Stimulated activated CD4-positive, alpha-beta T cell treated with anti-CD3 and anti-CD28 coated beads, Interleukin-15, amount 100 ng/mL, for 48 hours (primary cell): ENCODE results near the gene C3orf20.
"Not testable (repeated sequence)": the region's sequence is repeated elsewhere in the genome, so short reads cannot be mapped to it uniquely, and the experiment has no call there.

ENCODE experiments used
- DNase-seq, 2 donors: peaks; one replicate each; pipeline ENCODE4 v3.0.0-alpha.2; 2020; ENCODE audit warnings: low read depth in 2 of 2

The C3orf20 gene

DNA sequence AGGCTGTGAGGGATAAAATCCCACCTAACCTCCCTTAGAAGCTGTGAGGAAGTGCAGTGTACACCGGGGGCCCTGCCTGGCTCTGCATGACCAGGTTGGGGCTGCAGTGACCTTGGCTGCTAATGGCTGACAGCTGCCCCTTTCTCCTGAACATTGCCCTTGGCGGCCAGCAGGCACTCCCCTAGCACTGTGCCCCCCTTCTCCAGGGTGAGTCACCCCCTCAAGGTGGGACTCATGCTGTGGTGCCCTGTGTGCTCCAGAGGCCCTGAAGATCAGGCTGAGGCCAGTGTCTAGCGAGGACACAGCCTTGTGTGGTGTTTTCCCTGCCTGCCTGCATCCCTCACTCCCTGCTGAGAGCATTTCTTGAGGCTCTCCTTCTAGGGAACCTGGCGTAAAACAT lies 122.8 kb downstream of the C3orf20 start:
- no peak for DNase-seq

- no peak for DNase-seq
These were observed 123.3 kb downstream of the C3orf20 start for GRCh38 chr3:14798231-14798630.

DNA sequence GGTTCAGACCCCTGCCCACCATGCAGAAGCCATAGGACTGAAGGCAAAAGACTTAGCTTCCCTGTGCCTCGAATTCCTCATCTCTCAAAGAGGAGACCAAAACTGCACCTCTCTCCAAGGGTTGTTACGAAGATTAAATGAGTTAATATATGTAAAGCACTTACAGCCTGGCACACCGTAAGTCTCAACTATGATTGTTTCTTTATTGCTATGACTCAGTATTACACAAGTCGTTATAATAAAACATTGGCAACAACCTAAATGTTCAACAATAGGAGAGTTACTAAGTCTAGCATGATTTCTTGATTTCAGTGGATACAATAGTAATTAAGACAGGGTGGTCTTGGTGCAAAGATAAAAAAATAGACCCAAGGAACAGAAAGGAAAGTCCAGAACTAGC lies 124.2 kb downstream of the C3orf20 start:
- no peak for DNase-seq

DNA sequence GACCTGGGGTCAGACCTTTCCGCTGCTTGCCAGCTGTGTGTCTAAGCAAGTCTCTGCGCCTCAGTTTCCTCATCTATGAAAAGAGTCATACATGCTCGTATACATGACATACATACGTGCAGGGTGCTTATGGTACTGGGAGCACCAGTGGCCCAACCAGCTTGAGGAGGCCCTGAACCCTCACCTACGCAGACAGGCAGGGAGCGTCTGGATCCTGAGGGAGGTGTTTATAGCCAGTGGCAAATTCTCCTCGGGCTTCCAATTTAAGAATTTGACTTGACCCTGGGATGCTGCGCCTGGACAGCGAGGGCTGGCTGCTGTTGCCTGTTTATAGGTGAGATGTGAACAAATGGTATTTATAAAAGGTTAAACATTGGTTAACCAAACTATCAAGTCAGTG lies 126.1 kb downstream of the C3orf20 start:
- DNase-seq: no peak

GRCh38 chr3:14801668-14802380 lies 126.9 kb downstream of the C3orf20 start:
- DNase-seq: no peak

DNA sequence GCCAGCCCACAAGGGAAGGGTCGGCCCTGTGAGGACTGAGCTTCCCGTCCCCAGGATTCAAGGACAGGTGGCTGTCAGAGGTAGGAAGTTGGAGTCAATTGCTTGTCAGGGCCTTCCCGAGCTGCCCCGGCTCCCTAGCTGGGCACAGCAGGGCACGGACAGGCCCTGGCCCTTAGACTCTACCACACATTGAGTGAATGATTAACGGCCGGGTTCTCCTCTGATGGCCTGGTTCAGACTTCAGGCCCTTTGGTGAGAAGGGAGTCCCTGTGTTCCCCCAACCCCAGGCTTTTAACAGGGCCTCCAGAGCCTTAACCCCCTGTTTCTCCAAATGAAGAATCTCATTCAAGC lies 127.4 kb downstream of the C3orf20 start:
- no peak for DNase-seq

DNA sequence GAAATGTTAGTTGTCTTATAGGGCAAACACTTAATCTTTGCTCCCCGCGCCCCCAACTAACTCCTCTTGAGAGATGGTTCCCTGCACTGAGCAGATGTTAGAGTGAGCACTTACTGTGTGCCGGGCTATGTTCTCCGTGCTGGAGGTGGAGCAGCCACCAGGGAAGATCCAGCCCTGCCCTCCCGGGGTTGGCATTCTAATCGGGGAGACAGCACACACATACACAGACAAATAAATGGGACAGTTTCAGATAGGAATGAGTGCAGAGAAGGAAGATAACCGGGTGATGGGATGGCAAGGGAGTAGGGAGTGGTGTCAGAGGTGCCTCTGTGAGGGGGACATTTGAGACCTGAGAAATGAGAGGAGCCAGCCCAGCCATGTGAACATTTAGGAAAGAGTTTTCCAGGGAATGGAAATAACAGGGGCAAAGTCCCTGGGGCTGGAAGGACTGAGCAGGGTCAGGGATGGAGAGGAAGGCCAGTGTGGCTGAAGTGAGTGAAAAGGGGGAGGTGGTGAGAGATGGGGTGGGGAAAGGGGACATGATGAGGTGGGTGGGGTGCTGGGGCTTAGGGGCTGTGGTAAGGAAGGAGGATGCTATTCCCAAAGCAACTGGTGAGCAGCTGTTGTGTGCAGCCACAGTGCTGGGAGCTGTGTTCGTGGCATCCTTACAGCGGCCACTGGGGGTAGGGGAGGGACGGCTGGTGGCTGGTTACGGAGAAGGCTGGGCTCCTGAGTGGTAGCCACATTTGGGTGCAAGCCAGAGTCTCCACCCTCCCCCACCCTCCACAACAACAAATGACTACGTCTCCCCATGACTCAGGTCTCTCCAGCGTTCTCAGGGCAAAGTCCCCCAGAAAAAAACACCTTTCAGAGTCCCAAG lies 128.4 kb downstream of the C3orf20 start:
- no peak for DNase-seq

- no peak for DNase-seq
These were observed 129.3 kb downstream of the C3orf20 start for GRCh38 chr3:14803981-14804834.

- DNase-seq: no peak
These were observed 130.2 kb downstream of the C3orf20 start for GRCh38 chr3:14804835-14805780.

GRCh38 chr3:14805961-14806537 lies 131.1 kb downstream of the C3orf20 start:
- DNase-seq: no peak

DNA sequence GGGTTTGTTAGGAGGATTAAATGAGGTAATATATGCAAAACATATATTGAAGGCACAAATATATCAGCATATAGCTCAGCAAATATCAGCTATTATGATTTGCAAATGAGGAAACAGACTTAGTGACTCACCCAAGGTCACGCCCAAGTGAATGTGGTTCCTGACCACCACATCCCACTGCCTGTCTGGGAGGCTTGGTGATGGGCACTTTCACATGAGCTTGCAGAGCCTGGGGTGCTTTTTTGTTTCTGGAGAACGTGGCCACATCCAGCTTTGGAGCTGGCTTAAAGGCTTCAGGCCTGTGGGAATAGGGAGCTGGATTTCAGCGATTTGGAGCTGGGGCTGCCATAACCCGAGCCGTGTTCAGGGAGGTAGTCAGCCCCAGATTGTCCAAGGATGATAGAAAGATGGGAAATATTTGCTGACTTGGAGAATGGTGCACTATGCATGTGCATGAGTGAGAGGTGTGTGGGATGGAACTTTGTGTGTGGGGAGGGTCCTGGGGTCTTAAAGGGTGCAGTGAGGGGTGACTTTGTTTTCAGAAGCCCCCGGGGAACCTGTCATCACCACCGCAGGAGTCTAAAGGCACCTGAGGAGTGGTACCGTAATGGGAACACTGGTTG lies 131.8 kb downstream of the C3orf20 start:
- DNase-seq: no peak

DNA sequence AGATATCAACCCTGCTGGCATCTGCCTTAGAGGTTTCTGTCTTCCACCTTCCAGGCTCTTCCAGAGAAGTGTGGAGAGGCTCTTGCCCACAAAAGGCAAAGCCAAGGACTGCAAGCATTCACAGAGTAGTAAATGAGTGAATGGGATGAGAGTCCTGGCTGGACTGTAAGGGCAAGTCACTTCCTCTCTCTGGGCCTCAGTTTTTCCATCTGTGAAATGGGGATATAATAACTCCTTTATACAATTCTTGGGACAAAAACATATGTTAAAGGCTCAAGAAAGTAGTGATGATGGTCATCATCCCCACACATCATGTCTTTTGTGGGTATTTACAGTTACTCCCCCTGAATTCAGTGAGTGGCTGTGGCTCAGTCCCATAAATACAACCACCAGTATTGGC lies 133.1 kb downstream of the C3orf20 start:
- DNase-seq: no peak

GRCh38 chr3:14808502-14809266 lies 133.7 kb downstream of the C3orf20 start:
- DNase-seq: no peak

- DNase-seq: not testable (repeated sequence)
These were observed 134.7 kb downstream of the C3orf20 start for GRCh38 chr3:14809611-14810010.

- no peak for DNase-seq
These were observed 135.3 kb downstream of the C3orf20 start for GRCh38 chr3:14810070-14810791.

DNA sequence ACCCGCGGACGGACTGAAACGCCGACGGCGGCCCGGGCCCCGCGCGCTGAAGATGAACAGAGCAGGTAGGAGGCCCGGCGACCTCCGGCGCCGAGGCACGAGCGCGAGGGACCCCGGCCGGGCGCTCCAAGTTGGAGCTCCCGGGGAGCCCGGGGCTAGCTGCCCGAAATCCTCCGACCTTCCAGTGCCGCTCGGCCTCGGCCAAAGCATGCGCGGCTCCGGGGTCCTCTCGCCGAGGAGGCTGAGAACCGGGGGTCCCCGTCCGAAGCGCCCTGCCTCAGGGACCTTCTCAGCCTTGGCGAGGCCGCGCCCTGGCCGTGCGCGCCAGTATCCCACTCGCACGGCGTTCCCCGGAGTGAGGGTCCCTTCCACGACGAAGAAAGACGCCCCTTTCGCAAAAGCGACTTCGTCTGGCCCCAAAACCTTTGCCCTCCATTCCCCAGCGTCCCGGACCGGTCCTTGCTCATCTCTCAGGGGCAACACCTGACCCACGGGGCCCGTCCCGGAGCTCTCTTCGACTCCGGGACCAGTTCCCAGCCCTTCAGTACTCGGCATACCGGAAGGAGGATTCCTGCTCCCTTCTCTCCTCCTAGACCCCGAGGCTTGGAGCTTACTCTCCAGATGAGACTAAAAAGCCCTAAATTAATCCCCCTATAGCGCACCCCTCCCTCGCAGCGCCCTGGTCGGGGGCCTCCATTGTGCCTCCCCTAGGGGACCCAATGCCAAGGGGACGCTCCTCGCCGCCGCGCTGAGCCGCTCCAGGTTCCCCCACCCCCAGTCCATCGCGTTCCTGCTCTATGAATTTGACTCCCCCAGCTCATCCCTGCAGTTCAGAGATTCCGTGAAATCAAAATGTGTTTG lies 136.1 kb downstream of the C3orf20 start:
- no peak for DNase-seq

GRCh38 chr3:14811684-14812083 lies 136.7 kb downstream of the C3orf20 start:
- DNase-seq: no peak
